Kidney (tissue), 14 donors: Measurements from ENCODE around the gene ALPP. TPM values are rescaled to one million over a fixed set of nuclear protein-coding genes. Genes with fewer than 3 reads are reported as not detected.

Source experiments
- DNase-seq, 5 donors: peaks; one replicate each; pipeline ENCODE4 v3.0.0-alpha.2; 2013 to 2020
- FAIRE-seq: peaks from 2 replicates; lab custom pipeline; 2012; peaks lifted over from hg19 to GRCh38; lab: Jason Lieb, UNC
- H3K27ac ChIP-seq, 2 donors: one replicate each; pipeline ENCODE4 v1.7.0; 2013; ENCODE audit warnings: low read depth in 2 of 2, low read length in 2 of 2, inconsistent platforms in 1 of 2
- H3K27me3 ChIP-seq: one replicate; pipeline ENCODE4 v1.7.1; 2013; ENCODE audit warnings: low read length, inconsistent platforms; ENCODE audit not compliant: control insufficient read depth, insufficient read depth
- H3K36me3 ChIP-seq, 3 donors: one replicate each; pipeline versions ENCODE4 v1.7.0 to v1.7.1; 2013; ENCODE audit warnings: low read length in 3 of 3, control low read depth in 1 of 3, inconsistent platforms in 1 of 3; ENCODE audit not compliant: insufficient read depth in 3 of 3, control insufficient read depth in 2 of 3
- H3K4me1 ChIP-seq, 3 donors: one replicate each; pipeline versions ENCODE4 v1.7.0 to v1.7.1; 2013; ENCODE audit warnings: low read length in 3 of 3, inconsistent platforms in 1 of 3, low read depth in 1 of 3; ENCODE audit not compliant: control insufficient read depth in 2 of 3, insufficient read depth in 2 of 3
- H3K4me3 ChIP-seq, 3 donors: one replicate each; pipeline versions ENCODE4 v1.7.0 to v1.8.1; 2013; ENCODE audit warnings: low read length in 3 of 3, control low read depth in 1 of 3, inconsistent platforms in 1 of 3
- H3K9ac ChIP-seq, 3 donors: one replicate each; pipeline versions ENCODE4 v1.7.0 to v1.7.1; 2013; ENCODE audit warnings: low read length in 3 of 3, control low read depth in 1 of 3, inconsistent platforms in 1 of 3
- H3K9me3 ChIP-seq, 3 donors: one replicate each; pipeline versions ENCODE4 v1.7.0 to v1.7.1; 2013; ENCODE audit warnings: low read length in 3 of 3, control low read depth in 1 of 3, inconsistent platforms in 1 of 3; ENCODE audit not compliant: control insufficient read depth in 2 of 3, insufficient read depth in 1 of 3
- CTCF ChIP-seq: IDR thresholded peaks from 3 replicates; pipeline ENCODE4 v1.5.1; 2012; ENCODE audit warnings: mild to moderate bottlenecking, moderate library complexity, borderline replicate concordance; ENCODE audit not compliant: insufficient read depth; ENCODE audit errors: extremely low read depth
- intact Hi-C: fragments of 100-400 bp; cut with DNase I; formaldehyde crosslinking; loops from one replicate; pipeline ENCODE4 v1.11.1; 2022
- polyA plus RNA-seq: library from polyadenylated mRNA; stranded (reverse); fragments of 350-450 nt; fragmentation: Illumina TruSeq; extraction: RNeasy Lipid Tissue Mini Kit (QIAGEN cat#74804); gene quantifications from one replicate; pipeline ENCODE4 v1.2.3, GENCODE V29; 2014; ENCODE audit warnings: low read depth, low replicate concordance; ENCODE audit not compliant: insufficient read depth
- total RNA-seq: library from RNA; stranded (reverse); fragmentation: NEBNext Ultra II Directional; extraction: Animal tissue kit (Norgen Biotek cat#: 25700); gene quantifications from one replicate; pipeline ENCODE4 v1.2.1, GENCODE V29; 2021
- donor health status: control.
- donor health status: control.
- donor health status: control.
- donor health status: control.
- donor health status: control.
- donor health status: DM: yes; HTN: yes; CAD: no.
- donor health status: Normal renal cell carcinoma (clear cell type).

The ALPP gene
- total and polyA plus RNA-seq, 2 donors from 2014 or later = not detected

GRCh38 chr2:232431705-232432590 is 53.4 kb downstream of the ALPP start:
- DNase-seq (peak in 2 of 5 donors; percentile 35 to 41), FAIRE-seq (no peak)
- Histone ChIP-seq H3K27ac (no peak overlapping the region), H3K27me3 (no peaks in the 10 kb centered on the region), H3K4me3 (no peak overlapping the region), H3K9ac (no peak overlapping the region), H3K4me1 (no peaks in the 10 kb centered on the region), H3K9me3 (no peaks in the 10 kb centered on the region), H3K36me3 (no peaks in the 10 kb centered on the region)
- intact Hi-C loops = loop anchor here (10.0 kb wide), 1 partner anchor 517 kb away; no protein-coding TSS in a partner anchor
- no peak for TF ChIP-seq CTCF

Other genes starting within 250 kb of the ALPP start
- not detected for gene ALPG, start 28.1 kb downstream of the ALPP start, total RNA-seq
- not detected for gene ALPG, start 28.1 kb downstream of the ALPP start, polyA plus RNA-seq
- gene ALPI, start 77.4 kb downstream of the ALPP start, total RNA-seq = 0.09 TPM
- gene ALPI, start 77.4 kb downstream of the ALPP start, polyA plus RNA-seq = 0.49 TPM
- gene ECEL1, start 109.1 kb downstream of the ALPP start, total RNA-seq = 6.7 TPM
- 8.5 TPM for gene ECEL1, start 109.1 kb downstream of the ALPP start, polyA plus RNA-seq
- gene PRSS56, start 141.6 kb downstream of the ALPP start, total RNA-seq = not detected
- not detected for gene PRSS56, start 141.6 kb downstream of the ALPP start, polyA plus RNA-seq
- not detected for gene CHRND, start 147.4 kb downstream of the ALPP start, total RNA-seq
- not detected for gene CHRND, start 147.4 kb downstream of the ALPP start, polyA plus RNA-seq
- not detected for gene CHRNG, start 160.9 kb downstream of the ALPP start, total RNA-seq
- not detected for gene CHRNG, start 160.9 kb downstream of the ALPP start, polyA plus RNA-seq
- gene TIGD1, start 171.8 kb downstream of the ALPP start, total RNA-seq = 7.0 TPM
- gene TIGD1, start 171.8 kb downstream of the ALPP start, polyA plus RNA-seq = 4.8 TPM
- 79.2 TPM for gene EIF4E2, start 171.9 kb downstream of the ALPP start, total RNA-seq
- 78.3 TPM for gene EIF4E2, start 171.9 kb downstream of the ALPP start, polyA plus RNA-seq